Breast epithelium (tissue), 4 donors: ENCODE data around the gene MX1. TPM values are rescaled to one million over a fixed set of nuclear protein-coding genes. Genes with fewer than 3 reads are reported as not detected.
A peak's percentile ranks its signal among the peaks of the same experiment; 100 is the strongest.

Experiments
- DNase-seq, 2 donors: peaks; one replicate each; pipeline ENCODE4 v3.0.0-alpha.2; 2019; ENCODE audit warnings: low spot score in 2 of 2
- H3K27ac ChIP-seq, 2 donors: fragments of 200-600 bp; sonication (generic) in 1 of 2; one replicate each; pipeline ENCODE4 v1.5.1; 2016 to 2019; ENCODE audit warnings: mild to moderate bottlenecking in 1 of 2
- H3K27me3 ChIP-seq, 2 donors: fragments of 200-600 bp; sonication (generic) in 1 of 2; one replicate each; pipeline versions ENCODE4 v1.5.1 to v1.6.0; 2017 to 2019; ENCODE audit warnings: control low read depth in 1 of 2, mild to moderate bottlenecking in 1 of 2
- H3K36me3 ChIP-seq: fragments of 200-600 bp; one replicate; pipeline ENCODE4 v1.5.1; 2019
- H3K4me1 ChIP-seq, 2 donors: fragments of 200-600 bp; sonication (generic); one replicate each; pipeline ENCODE4 v1.5.1; 2016 to 2019; ENCODE audit warnings: control low read depth in 1 of 2
- H3K4me3 ChIP-seq, 3 donors: fragments of 200-600 bp; sonication (generic); 1 replicate in 2 of 3; 2 replicates in 1 of 3; pipeline ENCODE4 v1.5.1; 2016 to 2019; ENCODE audit warnings: mild to moderate bottlenecking in 3 of 3, moderate library complexity in 2 of 3
- H3K9me3 ChIP-seq, 2 donors: fragments of 200-600 bp; sonication (generic) in 1 of 2; one replicate each; pipeline ENCODE4 v1.5.1; 2016 to 2019; ENCODE audit warnings: control low read depth in 1 of 2
- CTCF ChIP-seq, 3 donors: fragments of 450-650 bp; IDR thresholded peaks; one replicate each; pipeline ENCODE4 v1.5.1; 2016 to 2017; ENCODE audit warnings: antibody characterized with exemption in 3 of 3, mild to moderate bottlenecking in 3 of 3, moderate library complexity in 3 of 3
- POLR2A ChIP-seq: fragments of 450-650 bp; IDR thresholded peaks from one replicate; pipeline ENCODE4 v1.6.1; 2016; ENCODE audit warnings: antibody characterized with exemption, mild to moderate bottlenecking, moderate library complexity
- POLR2AphosphoS5 ChIP-seq, 3 donors: sonication (generic); formaldehyde crosslinking; IDR thresholded peaks; one replicate each; pipeline ENCODE4 v1.6.1; 2017; ENCODE audit warnings: antibody characterized with exemption in 3 of 3
- intact Hi-C: fragments of 100-400 bp; cut with DNase I; formaldehyde crosslinking; loops from one replicate; pipeline ENCODE4 v1.15.1; 2023; ENCODE audit warnings: low total_unique reads
- total RNA-seq, 3 donors: library from RNA; depleted of rRNA; stranded (reverse); fragments of >200 nt; gene quantifications; one replicate each; pipeline ENCODE4 v1.1.0, GENCODE V29; 2016

MX1 gene
- total RNA-seq, 3 donors from 2014 or later, result 13.4 to 23.1 (median 21.8) TPM

GRCh38 chr21:41491412-41491811, 65.4 kb downstream of the MX1 start:
- TF ChIP-seq CTCF (IDR thresholded peaks at IDR 0.05) (no peak), POLR2A (no peak), POLR2AphosphoS5 (IDR thresholded peaks at IDR 0.05) (no peak)
- Histone ChIP-seq H3K27me3 (no peaks in the 10 kb centered on the region), H3K4me3 (no peak overlapping the region), H3K36me3 (no peaks in the 10 kb centered on the region), H3K4me1 (no peaks in the 10 kb centered on the region), H3K27ac (no peak overlapping the region), H3K9me3 (no peaks in the 10 kb centered on the region)
- DNase-seq, result no peak
- intact Hi-C loops, result no loop called here

- H3K27ac ChIP-seq, result no peak overlapping the region
- no peaks in the 10 kb centered on the region for H3K27me3 ChIP-seq
- no peak overlapping the region for H3K4me3 ChIP-seq
- peak in 1 of 2 donors; percentile 43 for DNase-seq
- TF ChIP-seq CTCF (IDR thresholded peaks at IDR 0.05) (no peak), POLR2A (no peak), POLR2AphosphoS5 (IDR thresholded peaks at IDR 0.05) (no peak)
- no peaks in the 10 kb centered on the region for H3K36me3 ChIP-seq
- intact Hi-C loops, result no loop called here
- H3K4me1 ChIP-seq, result no peaks in the 10 kb centered on the region
- no peaks in the 10 kb centered on the region for H3K9me3 ChIP-seq
These were observed 68.2 kb downstream of the MX1 start for GRCh38 chr21:41494242-41494641.

GRCh38 chr21:41497008-41497407, 71.0 kb downstream of the MX1 start:
- intact Hi-C loops, result no loop called here
- Histone ChIP-seq H3K4me3 (no peak overlapping the region), H3K36me3 (no peaks in the 10 kb centered on the region), H3K27ac (no peak overlapping the region), H3K27me3 (no peaks in the 10 kb centered on the region), H3K9me3 (no peaks in the 10 kb centered on the region), H3K4me1 (no peaks in the 10 kb centered on the region)
- TF ChIP-seq POLR2A (no peak), POLR2AphosphoS5 (IDR thresholded peaks at IDR 0.05) (no peak), CTCF (IDR thresholded peaks at IDR 0.05) (no peak)
- no peak for DNase-seq

GRCh38 chr21:41497788-41498187, 71.7 kb downstream of the MX1 start:
- intact Hi-C loops, result no loop called here
- Histone ChIP-seq H3K36me3 (no peaks in the 10 kb centered on the region), H3K4me1 (no peaks in the 10 kb centered on the region), H3K9me3 (no peaks in the 10 kb centered on the region), H3K27me3 (no peaks in the 10 kb centered on the region), H3K4me3 (no peak overlapping the region), H3K27ac (no peak overlapping the region)
- no peak for TF ChIP-seq CTCF (IDR thresholded peaks at IDR 0.05)
- TF ChIP-seq POLR2AphosphoS5 (IDR thresholded peaks at IDR 0.05), result no peak
- no peak for TF ChIP-seq POLR2A
- no peak for DNase-seq

GRCh38 chr21:41499920-41500319, 73.9 kb downstream of the MX1 start:
- no peaks in the 10 kb centered on the region for H3K27me3 ChIP-seq
- H3K27ac ChIP-seq, result peak overlapping the region; percentile 61 to 67
- H3K4me3 ChIP-seq, result no peak overlapping the region
- no peak for DNase-seq
- intact Hi-C loops, result no loop called here
- no peaks in the 10 kb centered on the region for H3K36me3 ChIP-seq
- H3K9me3 ChIP-seq, result no peaks in the 10 kb centered on the region
- no peaks in the 10 kb centered on the region for H3K4me1 ChIP-seq
- TF ChIP-seq CTCF (IDR thresholded peaks at IDR 0.05) (no peak), POLR2A (no peak), POLR2AphosphoS5 (IDR thresholded peaks at IDR 0.05) (no peak)
